Measurements from ENCODE around the gene GINS1. TPM values are rescaled to one million over a fixed set of nuclear protein-coding genes. Genes with fewer than 3 reads are reported as not detected.

The GINS1 gene
- total RNA-seq, 1 donor from 2014 or later, result 20.0 TPM

GRCh38 chr20:25476106-25477013 is 68.9 kb downstream of the GINS1 start:
- DNase-seq (ENCODE audit: low read depth, low spot score), result no peak

- DNase-seq (ENCODE audit: low read depth, low spot score), result no peak
These were observed 69.8 kb downstream of the GINS1 start for GRCh38 chr20:25477014-25477882.

DNA sequence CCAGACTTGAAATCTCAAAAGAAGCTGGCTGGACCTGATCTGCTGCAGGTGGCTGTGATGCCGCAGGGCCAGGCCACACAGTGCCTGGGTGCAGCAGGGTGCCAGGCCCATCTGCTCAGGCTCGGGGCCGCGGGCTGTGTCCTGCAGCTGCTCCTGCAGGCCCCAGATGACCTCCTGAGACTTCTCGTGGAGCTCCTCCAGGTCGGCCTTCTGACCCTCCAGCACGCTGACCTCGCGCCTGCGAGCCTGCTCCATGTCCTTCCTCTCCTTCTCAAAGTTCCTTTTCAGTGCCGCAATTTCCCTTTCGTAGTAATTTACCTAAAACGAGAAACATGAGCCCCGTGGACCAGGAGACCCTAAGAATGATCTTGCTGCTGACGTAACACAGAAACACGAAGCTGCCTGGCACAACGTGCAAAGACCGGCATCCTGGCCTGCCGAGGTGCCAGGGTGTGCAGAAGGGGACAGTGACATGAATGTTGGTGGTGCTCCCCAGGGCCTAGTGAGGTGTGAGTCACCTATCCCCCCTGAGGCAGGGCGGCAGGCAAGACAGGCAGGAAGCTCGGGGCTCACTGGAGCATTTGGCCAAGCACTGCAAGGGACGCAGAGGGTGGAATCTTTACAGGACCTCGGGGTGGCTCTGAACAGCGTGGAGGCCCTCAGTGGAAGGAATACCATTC is 71.6 kb downstream of the GINS1 start:
- no peak for DNase-seq (ENCODE audit: low read depth, low spot score)

GRCh38 chr20:25479638-25480037 is 72.2 kb downstream of the GINS1 start:
- no peak for DNase-seq (ENCODE audit: low read depth, low spot score)

DNA sequence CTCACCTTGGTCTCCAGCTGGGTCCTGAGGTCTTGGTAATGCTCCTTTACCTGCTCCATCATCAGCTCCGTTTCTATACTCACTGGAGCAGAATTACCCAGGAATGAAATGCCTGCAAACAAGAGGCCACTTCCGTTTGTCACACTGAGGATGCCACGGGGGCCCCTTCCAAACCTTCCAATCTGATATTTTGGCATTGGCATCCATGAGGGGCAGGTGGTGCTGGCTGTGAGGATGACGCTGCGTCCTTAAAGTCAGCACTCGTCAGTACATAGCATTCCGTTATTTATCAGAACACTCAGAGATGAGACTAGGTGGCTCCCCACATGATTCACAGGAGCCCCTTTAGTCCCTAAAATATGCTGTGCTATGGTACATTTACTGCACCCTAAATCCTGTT is 72.7 kb downstream of the GINS1 start:
- DNase-seq (ENCODE audit: low read depth, low spot score), result no peak

DNA sequence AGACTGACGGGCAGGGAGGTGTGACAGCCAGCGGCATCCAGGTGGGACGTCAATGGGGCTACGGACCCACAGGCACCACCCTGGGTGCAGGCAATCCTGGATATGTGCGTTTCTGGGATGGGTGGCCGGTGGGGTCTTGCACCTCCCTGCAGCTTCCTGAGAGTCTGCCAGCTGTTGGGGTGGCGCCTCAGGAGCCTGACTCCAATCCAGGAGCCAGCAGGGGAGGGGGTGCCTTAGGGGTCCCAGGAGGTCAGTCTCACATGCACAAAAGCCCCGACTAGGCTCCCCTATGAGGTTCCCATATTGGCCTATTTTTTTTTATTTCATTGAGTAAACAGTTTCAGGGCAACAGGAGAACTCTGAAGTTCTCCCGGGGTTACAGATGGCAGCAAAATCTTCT is 73.3 kb downstream of the GINS1 start:
- no peak for DNase-seq (ENCODE audit: low read depth, low spot score)

GRCh38 chr20:25481235-25481917 is 73.9 kb downstream of the GINS1 start:
- DNase-seq (ENCODE audit: low read depth, low spot score), result no peak

DNA sequence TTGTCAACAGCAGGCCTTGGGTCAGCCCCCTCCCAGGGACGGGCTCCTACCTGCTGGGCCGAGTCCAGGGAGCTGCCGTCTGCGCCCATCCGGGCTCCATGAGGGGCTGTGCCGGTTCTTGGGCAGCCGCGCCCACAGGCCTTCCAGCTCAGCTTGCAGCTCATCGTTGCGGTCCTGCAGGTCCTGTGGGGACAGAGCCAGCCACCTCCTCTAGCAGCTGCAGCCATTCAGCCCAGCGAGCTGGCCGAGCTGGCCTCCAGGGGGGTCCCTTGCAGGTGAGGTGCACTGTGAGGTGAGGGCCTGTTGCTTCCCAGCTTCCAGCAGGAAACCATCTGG is 74.4 kb downstream of the GINS1 start:
- DNase-seq (ENCODE audit: low read depth, low spot score), result no peak

DNA sequence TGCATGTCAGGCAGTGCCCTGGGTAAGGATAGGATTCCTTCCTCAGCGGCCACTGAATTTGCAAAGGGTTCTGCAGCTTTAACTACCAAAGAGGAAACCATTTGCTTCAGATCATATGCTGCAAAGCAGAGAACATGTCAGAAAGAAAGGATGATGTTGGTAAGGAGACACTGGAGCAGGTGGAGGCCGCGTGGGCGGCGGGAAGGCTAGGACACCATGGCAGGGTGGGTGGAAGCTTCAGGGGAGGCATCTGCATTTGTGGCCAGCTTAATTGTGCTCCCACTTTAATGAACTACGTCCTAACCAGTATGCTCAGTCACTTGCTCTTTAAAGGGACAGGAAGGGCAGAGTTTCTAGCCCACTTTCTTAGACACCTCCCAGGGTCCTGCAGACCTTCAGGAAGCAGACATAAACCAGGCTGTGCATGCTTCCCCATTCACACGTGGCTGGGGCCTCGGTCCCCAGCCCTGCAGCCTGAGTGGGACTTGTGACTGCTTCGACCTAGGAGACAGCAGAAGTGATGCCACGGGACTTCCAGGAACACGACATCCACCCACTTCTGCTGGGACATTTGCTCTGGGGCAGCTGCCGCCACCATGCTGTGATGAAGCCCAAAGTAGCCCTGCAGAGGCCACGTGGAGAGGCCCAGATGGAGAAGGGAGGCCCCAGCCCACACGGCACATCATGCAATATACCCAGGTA is 76.1 kb downstream of the GINS1 start:
- no peak for DNase-seq (ENCODE audit: low read depth, low spot score)

GRCh38 chr20:25484224-25484846 is 76.9 kb downstream of the GINS1 start:
- no peak for DNase-seq (ENCODE audit: low read depth, low spot score)

DNA sequence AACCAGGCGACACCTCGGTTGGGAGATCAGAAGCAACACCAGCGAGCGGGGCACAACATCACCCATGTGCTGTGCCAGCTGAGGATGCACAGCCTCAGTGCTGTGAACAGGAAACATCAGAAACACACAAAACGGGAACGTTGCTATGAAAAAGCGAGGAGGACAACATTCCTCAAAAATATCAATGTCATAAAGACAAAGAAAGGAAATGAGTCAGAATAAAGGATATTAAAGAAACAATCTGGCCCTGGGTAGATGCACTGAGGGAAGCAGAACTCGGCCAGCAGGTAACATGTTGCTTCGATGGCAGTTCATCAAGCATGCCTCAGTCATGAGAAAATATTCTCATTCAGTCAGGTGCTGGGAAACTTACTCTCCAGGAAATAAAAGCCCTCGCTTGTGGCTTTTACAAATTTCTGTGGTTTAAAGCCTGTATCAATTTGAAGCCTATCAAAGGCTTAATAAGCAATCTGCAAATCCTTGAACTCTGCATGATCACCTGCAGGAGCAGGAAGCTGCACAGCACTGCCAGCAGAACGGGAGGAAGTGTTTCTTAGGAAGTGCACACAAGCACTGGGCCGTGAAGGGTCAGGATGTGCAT is 77.5 kb downstream of the GINS1 start:
- peak; percentile 72 for DNase-seq (ENCODE audit: low read depth, low spot score)

- DNase-seq (ENCODE audit: low read depth, low spot score), result no peak
These were observed 78.4 kb downstream of the GINS1 start for GRCh38 chr20:25485872-25486271.

DNA sequence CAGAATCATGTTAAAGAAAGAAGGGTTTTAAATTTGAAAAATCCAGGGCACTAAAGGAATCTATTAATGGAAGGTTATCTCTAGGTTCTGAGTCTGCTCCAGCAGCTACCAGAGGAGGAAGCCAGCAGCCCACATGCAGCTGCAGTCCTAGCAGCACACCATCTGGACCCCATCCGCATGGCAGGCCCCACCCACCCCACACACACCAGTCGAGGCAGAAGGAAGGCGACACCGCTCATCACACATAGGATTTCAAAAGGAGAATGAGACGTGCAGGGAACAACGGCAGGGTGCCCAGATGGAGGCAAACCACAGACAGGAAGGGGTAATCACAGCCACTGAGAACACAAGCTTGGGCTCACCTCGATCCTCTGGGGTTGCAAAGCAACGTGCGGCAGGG is 78.9 kb downstream of the GINS1 start:
- DNase-seq (ENCODE audit: low read depth, low spot score), result no peak

DNA sequence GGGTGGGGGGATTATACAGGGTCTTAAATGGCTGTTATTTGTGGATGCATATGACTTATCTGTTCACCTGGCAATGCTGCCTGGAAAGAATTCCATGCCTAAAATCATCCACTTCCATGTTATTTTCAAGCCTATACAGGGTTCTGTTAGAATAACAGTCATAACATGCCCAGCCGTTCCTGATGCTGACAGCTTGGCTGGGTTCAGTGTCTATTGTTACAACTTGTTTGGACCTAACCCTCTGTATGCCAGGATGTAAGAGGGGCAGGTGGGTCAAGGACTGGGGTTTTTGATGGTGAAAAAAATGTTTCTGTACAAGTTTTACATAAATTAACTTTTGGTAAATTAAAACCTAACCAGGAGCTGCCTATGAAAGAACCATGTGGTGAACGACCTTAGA is 79.8 kb downstream of the GINS1 start:
- no peak for DNase-seq (ENCODE audit: low read depth, low spot score)

DNA sequence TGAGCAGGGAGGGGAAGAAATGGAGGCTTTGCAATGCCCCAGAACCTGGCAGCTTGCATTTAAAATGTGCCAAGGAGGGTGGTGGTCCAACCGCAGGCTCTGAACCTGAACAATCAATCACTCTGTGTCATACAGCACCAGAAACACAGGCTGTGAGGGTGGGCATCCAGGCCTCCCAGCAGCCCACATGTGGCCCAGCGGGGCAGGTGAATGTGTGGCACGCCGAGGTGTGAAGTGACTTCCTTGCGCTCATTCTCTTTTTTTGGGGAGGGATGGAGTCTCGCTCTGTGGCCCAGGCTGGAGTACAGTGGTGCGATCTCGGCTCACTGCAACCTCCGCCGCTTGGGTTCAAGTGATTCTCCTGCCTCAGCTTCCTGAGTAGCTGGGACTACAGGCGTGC is 80.5 kb downstream of the GINS1 start:
- DNase-seq (ENCODE audit: low read depth, low spot score), result no peak

- DNase-seq (ENCODE audit: low read depth, low spot score), result no peak
These were observed 81.9 kb downstream of the GINS1 start for GRCh38 chr20:25489221-25489871.

DNA sequence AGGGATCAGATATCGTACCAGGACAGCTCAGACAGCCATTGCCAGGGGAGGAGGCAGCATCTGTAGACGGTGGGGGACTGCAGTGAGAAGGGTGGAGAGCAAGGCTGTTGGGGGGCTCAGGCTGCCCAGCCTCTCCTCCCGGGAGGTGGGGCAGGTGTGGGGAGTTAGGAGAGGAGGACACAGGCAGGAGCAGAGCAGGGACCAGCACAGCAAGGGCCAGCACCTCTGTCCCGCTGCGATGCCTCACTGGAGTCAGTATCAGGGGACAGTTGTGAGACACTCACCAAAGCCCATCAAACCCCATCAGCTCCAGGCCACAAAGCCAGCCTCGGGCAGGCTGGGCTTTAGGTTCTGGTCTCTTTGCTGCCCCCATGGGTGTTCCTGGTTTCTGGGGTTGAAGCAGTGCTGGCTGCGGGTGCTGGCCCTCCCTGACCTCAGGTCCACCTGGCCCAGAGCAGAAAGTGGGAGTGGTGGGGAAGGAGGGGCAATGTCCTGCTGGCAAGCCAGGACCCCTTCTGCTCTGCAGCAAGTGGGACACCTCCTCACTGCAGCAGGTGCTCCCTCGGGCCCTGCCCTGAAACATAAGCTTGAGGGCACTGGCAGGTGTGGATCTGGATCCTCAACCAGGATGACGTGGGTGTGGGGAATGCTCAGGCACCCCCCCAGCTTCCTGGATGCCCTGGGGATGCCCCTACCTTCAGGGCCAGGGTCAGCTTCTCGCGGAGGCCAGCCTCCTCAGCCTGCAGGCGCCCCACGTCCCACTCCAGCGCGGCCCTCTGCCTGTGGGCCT is 83.4 kb downstream of the GINS1 start:
- no peak for DNase-seq (ENCODE audit: low read depth, low spot score)

DNA sequence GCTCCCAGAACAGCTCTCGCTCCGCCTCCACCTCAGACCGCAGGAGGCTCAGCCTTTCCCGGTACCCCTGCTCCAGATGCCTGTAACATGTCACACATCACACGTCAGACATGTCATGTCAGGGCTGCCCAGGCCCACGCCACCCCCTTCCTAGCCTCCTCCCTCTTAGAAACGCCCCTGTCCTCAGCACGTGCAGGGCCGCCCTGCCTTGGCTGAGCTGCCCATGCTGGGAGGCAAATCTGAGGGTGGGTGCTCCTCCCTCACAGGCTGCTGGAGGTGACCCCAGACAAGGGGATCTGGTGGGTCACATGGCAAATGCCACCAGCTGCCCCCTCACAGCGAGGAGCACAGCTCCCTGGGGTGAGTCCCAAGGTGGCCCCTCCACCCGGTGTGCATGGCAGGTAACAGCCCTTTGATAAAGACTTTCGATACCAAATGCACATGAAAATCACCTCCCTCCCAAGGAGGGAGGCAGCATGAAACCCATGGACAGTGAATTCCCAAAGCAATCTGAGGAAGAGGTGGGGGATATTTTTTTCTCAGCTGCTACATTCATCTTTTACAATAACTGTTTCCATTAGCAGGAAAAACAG is 84.1 kb downstream of the GINS1 start:
- DNase-seq (ENCODE audit: low read depth, low spot score), result no peak
